H1 (cell line): ENCODE results near the gene HSD17B2. TPM values are rescaled to one million over a fixed set of nuclear protein-coding genes. Genes with fewer than 3 reads are reported as not detected.

Experiments used
- CTCF ChIA-PET: fragments of 300-600 bp; sonication (Branson Sonifier 250); formaldehyde crosslinking; loops from one replicate; lab custom pipeline; 2021; ENCODE audit not compliant: partially characterized antibody; lab: Charles Lee
- POLR2A ChIA-PET: fragments of 300-600 bp; sonication (Branson Sonifier 250); formaldehyde crosslinking; loops from one replicate; lab custom pipeline; 2021; ENCODE audit warnings: inconsistent platforms; ENCODE audit not compliant: partially characterized antibody; lab: Charles Lee
- DNase-seq, 2 experiments: peaks; one replicate each; pipeline versions ENCODE4 v3.0.0 to v3.0.0-alpha.2; 2010 to 2022; ENCODE audit warnings: low spot score in 2 of 2, low read depth in 1 of 2, mixed read lengths in 1 of 2
- FAIRE-seq: peaks from 2 replicates; lab custom pipeline; 2011; peaks lifted over from hg19 to GRCh38; lab: Jason Lieb, UNC
- H2AFZ ChIP-seq: 2 replicates; pipeline ENCODE4 v1.8.1; 2012; ENCODE audit warnings: low read length, inconsistent platforms
- H2AK5ac ChIP-seq: 2 replicates; pipeline ENCODE4 v1.6.1; 2013; ENCODE audit warnings: low read depth, low read length
- H2BK120ac ChIP-seq: replicated peaks from 2 replicates; pipeline ENCODE3; 2013; ENCODE audit warnings: low read depth, low read length, inconsistent platforms
- H2BK12ac ChIP-seq: 2 replicates; pipeline ENCODE4 v1.6.1; 2013; ENCODE audit warnings: low read depth, low read length
- H2BK15ac ChIP-seq: 2 replicates; pipeline ENCODE4 v1.6.1; 2013; ENCODE audit warnings: low read length
- H2BK20ac ChIP-seq: 2 replicates; pipeline ENCODE4 v1.6.1; 2013; ENCODE audit warnings: low read length
- H2BK5ac ChIP-seq: 2 replicates; pipeline ENCODE4 v1.6.1; 2013; ENCODE audit warnings: low read depth, low read length
- H3K14ac ChIP-seq: 2 replicates; pipeline ENCODE4 v1.6.1; 2013; ENCODE audit warnings: inconsistent platforms; ENCODE audit not compliant: insufficient read length
- H3K18ac ChIP-seq: 2 replicates; pipeline ENCODE4 v1.6.1; 2013; ENCODE audit warnings: low read length; ENCODE audit errors: extremely low read depth
- H3K23ac ChIP-seq: 2 replicates; pipeline ENCODE4 v1.6.1; 2013; ENCODE audit warnings: inconsistent platforms; ENCODE audit not compliant: insufficient read length
- H3K23me2 ChIP-seq: 2 replicates; pipeline ENCODE4 v1.6.1; 2013; ENCODE audit warnings: low read depth, low read length
- H3K27ac ChIP-seq: 2 replicates; pipeline ENCODE4 v1.6.1; 2011; ENCODE audit warnings: low read depth, low read length, inconsistent platforms
- H3K27me3 ChIP-seq, 4 experiments: replicated peaks in 1 of 4; 1 replicate in 1 of 4; 2 replicates in 3 of 4; pipeline versions ENCODE4 v1.6.1 to v1.8.1; 2011 to 2013; ENCODE audit warnings: low read length in 3 of 4, mild to moderate bottlenecking in 3 of 4, inconsistent platforms in 2 of 4, mixed read lengths in 2 of 4, moderate library complexity in 1 of 4; ENCODE audit not compliant: control insufficient read depth in 3 of 4, insufficient read depth in 3 of 4; ENCODE audit errors: extremely low read depth in 1 of 4
- H3K36me3 ChIP-seq, 4 experiments: 2 replicates each; pipeline versions ENCODE4 v1.6.1 to v1.8.1; 2011 to 2013; ENCODE audit warnings: mild to moderate bottlenecking in 4 of 4, low read length in 3 of 4, moderate library complexity in 2 of 4, control low read depth in 1 of 4, inconsistent platforms in 1 of 4; ENCODE audit not compliant: insufficient read depth in 4 of 4, control insufficient read depth in 2 of 4
- H3K4ac ChIP-seq: replicated peaks from 2 replicates; pipeline ENCODE3; 2013; ENCODE audit warnings: low read length, low read depth, mixed read lengths, inconsistent platforms; ENCODE audit not compliant: insufficient read length
- H3K4me1 ChIP-seq, 4 experiments: replicated peaks in 1 of 4; 1 replicate in 1 of 4; 2 replicates in 3 of 4; pipeline versions ENCODE4 v1.6.1 to v1.8.1; 2011 to 2013; ENCODE audit warnings: low read length in 3 of 4, inconsistent platforms in 2 of 4, mixed read lengths in 1 of 4; ENCODE audit not compliant: insufficient read depth in 4 of 4, control insufficient read depth in 3 of 4
- H3K4me2 ChIP-seq, 2 experiments: 2 replicates each; pipeline versions ENCODE4 v1.6.1 to v1.8.1; 2011 to 2013; ENCODE audit warnings: low read depth in 2 of 2, low read length in 2 of 2, control low read depth in 1 of 2, inconsistent platforms in 1 of 2, mild to moderate bottlenecking in 1 of 2; ENCODE audit not compliant: insufficient read depth in 1 of 2
- H3K4me3 ChIP-seq, 4 experiments: fragments of 200-600, 300-600 bp in 1 of 4; sonication (generic), shearing (Covaris generic), sonication (Bioruptor Twin) in 1 of 4; 2 replicates each; pipeline versions ENCODE4 v1.5.1 to v1.8.1; 2011 to 2016; ENCODE audit warnings: low read length in 4 of 4, low read depth in 3 of 4, control low read depth in 2 of 4, inconsistent platforms in 2 of 4, mild to moderate bottlenecking in 2 of 4, mixed read lengths in 1 of 4, moderate library complexity in 1 of 4; ENCODE audit not compliant: insufficient read depth in 2 of 4; ENCODE audit errors: extremely low read depth in 1 of 4
- H3K56ac ChIP-seq: replicated peaks from 2 replicates; pipeline ENCODE3; 2013; ENCODE audit warnings: low read depth, mild to moderate bottlenecking, mixed read lengths, low read length, inconsistent platforms; ENCODE audit not compliant: insufficient read length
- H3K79me1 ChIP-seq: 2 replicates; pipeline ENCODE4 v1.6.1; 2013; ENCODE audit warnings: low read depth, low read length, control low read depth
- H3K79me2 ChIP-seq, 2 experiments: 2 replicates each; pipeline versions ENCODE4 v1.6.1 to v1.8.1; 2012 to 2013; ENCODE audit warnings: low read length in 2 of 2, mild to moderate bottlenecking in 2 of 2, inconsistent platforms in 1 of 2; ENCODE audit not compliant: insufficient read depth in 2 of 2, control insufficient read depth in 1 of 2
- H3K9ac ChIP-seq, 4 experiments: replicated peaks in 1 of 4; 1 replicate in 1 of 4; 2 replicates in 3 of 4; pipeline versions ENCODE4 v1.6.1 to v1.8.1; 2011 to 2013; ENCODE audit warnings: low read depth in 3 of 4, low read length in 3 of 4, control low read depth in 2 of 4, mild to moderate bottlenecking in 2 of 4, moderate library complexity in 2 of 4, inconsistent platforms in 1 of 4; ENCODE audit errors: extremely low read depth in 1 of 4
- H3K9me3 ChIP-seq, 2 experiments: 2 replicates each; pipeline versions ENCODE4 v1.6.1 to v1.8.1; 2012 to 2013; ENCODE audit warnings: mild to moderate bottlenecking in 2 of 2, moderate library complexity in 2 of 2, control low read depth in 1 of 2, inconsistent platforms in 1 of 2, low read depth in 1 of 2, low read length in 1 of 2, mixed read lengths in 1 of 2; ENCODE audit not compliant: insufficient read depth in 2 of 2
- H4K20me1 ChIP-seq, 2 experiments: replicated peaks in 1 of 2; 2 replicates each; pipeline versions ENCODE3 to v1.8.1; 2011 to 2013; ENCODE audit warnings: inconsistent platforms in 2 of 2, low read length in 2 of 2, mild to moderate bottlenecking in 1 of 2; ENCODE audit not compliant: insufficient read depth in 2 of 2, control insufficient read depth in 1 of 2
- H4K5ac ChIP-seq: 2 replicates; pipeline ENCODE4 v1.6.1; 2013; ENCODE audit warnings: low read length, low read depth, mixed read lengths, inconsistent platforms; ENCODE audit not compliant: insufficient read length
- H4K8ac ChIP-seq: 2 replicates; pipeline ENCODE4 v1.8.0; 2013; ENCODE audit warnings: mild to moderate bottlenecking, moderate library complexity, low read length, inconsistent platforms; ENCODE audit not compliant: insufficient read depth; ENCODE audit errors: extremely low read depth
- H4K91ac ChIP-seq: replicated peaks from 2 replicates; pipeline ENCODE3; 2013; ENCODE audit warnings: low read length, mixed read lengths, inconsistent platforms; ENCODE audit not compliant: insufficient read length
- WGBS, 2 experiments: shearing (Covaris generic) in 1 of 2; methylation state at CpG; one replicate each; pipeline versions ENCODE4 v1.1.6 to v1.1.7; 2013 to 2015; ENCODE audit warnings: low lambda C conversion rate in 2 of 2, mixed read lengths in 2 of 2, inconsistent platforms in 1 of 2, low coverage in 1 of 2, missing lambda C conversion rate in 1 of 2; ENCODE audit not compliant: insufficient replicate concordance in 2 of 2, insufficient coverage in 1 of 2, insufficient read length in 1 of 2; ENCODE audit errors: extremely low coverage in 1 of 2, missing lambda C conversion rate in 1 of 2; 5-methylcytosine and 5-hydroxymethylcytosine counted together
- polyA plus RNA-seq, 7 experiments: library from polyadenylated mRNA; depleted of rRNA in 3 of 7; stranded (reverse) in 5 of 7; unstranded in 2 of 7; fragments of >200 nt in 5 of 7; fragments of 200-250 nt in 2 of 7; gene quantifications; 1 replicate in 5 of 7; 2 replicates in 1 of 7; 4 replicates in 1 of 7; pipeline versions ENCODE4 v1.2.1 to v1.2.3, GENCODE V29; 2011 to 2013; ENCODE audit warnings: missing spikeins in 2 of 7, mixed read lengths in 2 of 7
- total RNA-seq: library from RNA; stranded (reverse); fragmentation: NEBNext Ultra II Directional; extraction: Animal tissue kit (Norgen Biotek cat#: 25700); gene quantifications from 2 replicates; pipeline ENCODE4 v1.2.1, GENCODE V29; 2021
- TF ChIP-seq, protein P1 (sequence below): IDR thresholded peaks from 2 replicates; pipeline ENCODE4 v1.6.1; 2012; ENCODE audit warnings: inconsistent platforms

Gene HSD17B2
- total and polyA plus RNA-seq, 2 of the 8 experiments (the other 6 are each of a cell fraction or from before 2014, with no cell fraction given), result not detected

DNA sequence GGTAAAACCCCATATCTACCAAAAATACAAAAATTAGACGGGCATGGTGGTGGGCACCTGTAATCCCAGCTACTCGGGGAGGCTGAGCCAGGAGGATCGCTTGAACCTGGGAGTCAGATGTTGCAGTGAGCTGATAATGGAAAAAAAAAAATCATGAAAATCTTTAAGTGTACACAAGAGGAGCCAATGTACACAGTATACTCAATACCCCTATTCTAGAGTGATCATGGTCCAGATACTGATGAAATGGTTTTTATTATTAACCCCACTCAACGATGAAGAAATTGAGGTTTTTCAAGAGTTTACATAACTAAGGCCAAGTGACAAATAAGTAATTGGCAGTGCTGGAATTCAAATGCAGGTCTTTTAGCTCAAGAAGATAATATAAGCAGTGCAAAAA is 11.5 kb downstream of the HSD17B2 start:
- no peak overlapping the region for H3K4ac ChIP-seq
- POLR2A ChIA-PET, result no interaction called here
- H3K56ac ChIP-seq, result no peak overlapping the region

More for the DNA sequence above, 11.5 kb downstream of the HSD17B2 start:
- Histone ChIP-seq H3K18ac (no peak overlapping the region), H3K23ac (no peak overlapping the region), H3K23me2 (no peaks in the 10 kb centered on the region; the same call in 1 of the 2 replicates), H4K91ac (no peak overlapping the region), H2BK15ac (no peak overlapping the region), H3K79me2 (no peaks in the 10 kb centered on the region), H3K4me2 (no peak overlapping the region), H4K5ac (no peak overlapping the region), H3K27me3 (no peaks in the 10 kb centered on the region), H4K20me1 (no peaks in the 10 kb centered on the region), H3K36me3 (no peaks in the 10 kb centered on the region), H2BK5ac (no peak overlapping the region), H2BK120ac (no peak overlapping the region), H3K14ac (no peak overlapping the region), H3K9me3 (no peaks in the 10 kb centered on the region), H3K79me1 (no peaks in the 10 kb centered on the region), H3K9ac (no peak overlapping the region), H2BK20ac (no peak overlapping the region), H2AFZ (no peak overlapping the region), H2BK12ac (no peak overlapping the region), H3K4me1 (no peaks in the 10 kb centered on the region), H4K8ac (no peak overlapping the region), H3K4me3 (no peak overlapping the region), H3K27ac (no peak overlapping the region), H2AK5ac (no peak overlapping the region)
- 90% methylated on average over 4 of the region's 4 CpGs; no CpG with 5 or more reads in 1 of the 2 experiments for WGBS, 2 experiments
- TF ChIP-seq, protein P1, sequence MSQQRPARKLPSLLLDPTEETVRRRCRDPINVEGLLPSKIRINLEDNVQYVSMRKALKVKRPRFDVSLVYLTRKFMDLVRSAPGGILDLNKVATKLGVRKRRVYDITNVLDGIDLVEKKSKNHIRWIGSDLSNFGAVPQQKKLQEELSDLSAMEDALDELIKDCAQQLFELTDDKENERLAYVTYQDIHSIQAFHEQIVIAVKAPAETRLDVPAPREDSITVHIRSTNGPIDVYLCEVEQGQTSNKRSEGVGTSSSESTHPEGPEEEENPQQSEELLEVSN, result no peak
- DNase-seq, result no peak
- FAIRE-seq, result no peak
- CTCF ChIA-PET, result interaction anchor here (1.1 to 2.8 kb wide), 6 partner anchors 10 to 184 kb away, joined by 3 to 19 read pairs (median 4); no protein-coding TSS in a partner anchor
